Measurements from ENCODE around the gene SLC17A9.

Gene SLC17A9

DNA sequence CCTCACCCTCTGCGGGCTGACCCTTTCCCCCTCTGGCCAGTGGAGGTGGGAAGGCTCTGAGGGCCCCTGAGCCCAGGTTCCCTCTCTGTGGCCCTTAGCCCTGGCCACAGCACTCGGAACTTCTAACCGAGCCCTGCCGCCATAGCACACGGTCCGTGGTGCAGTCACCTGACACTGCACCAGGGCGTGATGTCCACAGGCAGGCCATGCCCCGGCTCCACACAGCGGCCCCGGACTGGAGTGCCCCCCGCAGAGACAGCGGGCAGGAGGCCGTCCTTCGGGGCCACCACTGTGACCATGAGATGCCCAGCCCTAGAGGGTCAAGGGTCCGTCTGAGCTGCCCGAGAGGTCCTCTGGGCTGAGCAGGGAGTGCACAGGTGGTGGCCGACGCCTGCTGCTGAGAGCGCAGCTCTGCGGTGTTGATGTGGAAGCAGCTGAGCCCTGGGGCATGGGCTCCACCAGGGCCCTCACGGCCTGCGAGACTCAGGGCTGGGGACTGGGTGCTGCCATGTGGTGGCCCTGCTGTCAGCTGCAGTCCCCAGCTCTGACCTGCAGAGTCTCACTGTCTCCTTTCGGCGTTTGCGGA, 65.4 kb downstream of the SLC17A9 start:
- no peak for DNase-seq (ENCODE audit: low read depth in 2 of 2)
